Inferior parietal cortex (tissue), 1 donor: ENCODE results near the gene MRGPRX3.
"Not testable (repeated sequence)": the region's sequence is repeated elsewhere in the genome, so short reads cannot be mapped to it uniquely, and the experiment has no call there.

Experiments
- DNase-seq: peaks from one replicate; pipeline ENCODE4 v3.0.0-alpha.2; 2016; ENCODE audit errors: extremely low spot score

MRGPRX3 gene

GRCh38 chr11:18132341-18132740 lies at the start of gene MRGPRX3:
Gene MRGPRX3 (plus strand): TSS chr11:18132571. CDS start chr11:18137203, 4,632 bp downstream.
- no peak for DNase-seq

- DNase-seq, result peak; percentile 34
Observed at GRCh38 chr11:18088366-18088765, 44.0 kb upstream of the MRGPRX3 start.

GRCh38 chr11:18088966-18089365 lies 43.4 kb upstream of the MRGPRX3 start:
- DNase-seq, result no peak

- DNase-seq, result no peak
Observed at GRCh38 chr11:18091731-18092130, 40.6 kb upstream of the MRGPRX3 start.

- DNase-seq, result no peak
Observed at GRCh38 chr11:18093959-18094358, 38.4 kb upstream of the MRGPRX3 start.

- no peak for DNase-seq
Observed at GRCh38 chr11:18100926-18101656, 31.3 kb upstream of the MRGPRX3 start.

GRCh38 chr11:18105086-18105801 lies 27.1 kb upstream of the MRGPRX3 start:
- no peak for DNase-seq

- peak; percentile 87 for DNase-seq
Observed at GRCh38 chr11:18105802-18106574, 26.4 kb upstream of the MRGPRX3 start, which contains the start of gene SAAL1. Gene SAAL1 (minus strand): TSS chr11:18106082. CDS start chr11:18106041, 41 bp downstream.

- no peak for DNase-seq
Observed at GRCh38 chr11:18106688-18107087, 25.7 kb upstream of the MRGPRX3 start.

- no peak for DNase-seq
Observed at GRCh38 chr11:18108254-18108653, 24.1 kb upstream of the MRGPRX3 start.

- DNase-seq, result no peak
Observed at GRCh38 chr11:18111005-18111404, 21.4 kb upstream of the MRGPRX3 start.

GRCh38 chr11:18115360-18116127 lies 16.8 kb upstream of the MRGPRX3 start:
- peak; percentile 84 for DNase-seq

GRCh38 chr11:18121331-18121828 lies 11.0 kb upstream of the MRGPRX3 start:
- not testable (repeated sequence) for DNase-seq

GRCh38 chr11:18131115-18131514 lies 1.3 kb upstream of the MRGPRX3 start:
- not testable (repeated sequence) for DNase-seq

- no peak for DNase-seq
Observed at GRCh38 chr11:18135308-18135707, 2.9 kb downstream of the MRGPRX3 start.

GRCh38 chr11:18137186-18137800 lies 4.9 kb downstream of the MRGPRX3 start:
- DNase-seq, result no peak

GRCh38 chr11:18140145-18140544 lies 7.8 kb downstream of the MRGPRX3 start:
- no peak for DNase-seq

GRCh38 chr11:18144243-18144642 lies 11.9 kb downstream of the MRGPRX3 start:
- DNase-seq, result no peak

GRCh38 chr11:18145025-18145424 lies 12.7 kb downstream of the MRGPRX3 start:
- DNase-seq, result no peak

GRCh38 chr11:18145837-18146236 lies 13.5 kb downstream of the MRGPRX3 start:
- no peak for DNase-seq

- no peak for DNase-seq
Observed at GRCh38 chr11:18151581-18151980, 19.2 kb downstream of the MRGPRX3 start.
